GM12878 (cell line): ENCODE measurements around the gene ALAS1. TPM values are rescaled to one million over a fixed set of nuclear protein-coding genes. Genes with fewer than 3 reads are reported as not detected.

Experiments
- ATAC-seq: fragments of 200-7000 bp; cut with Tn5 transposase; 3 replicates; pipeline ENCODE4 v1.9.1; 2020; ENCODE audit warnings: mild to moderate bottlenecking, moderate library complexity
- BruUV-seq: library from RNA; stranded (reverse); fragments of 400-500 nt; replicated peaks from 2 replicates; lab custom pipeline; 2021; lab: Mats Ljungman, UMichigan
- CTCF ChIA-PET: fragments of 300-600 bp; sonication (Branson Sonifier 250); formaldehyde crosslinking; extraction: SDS; loops from one replicate; lab custom pipeline; 2021; ENCODE audit warnings: inconsistent platforms; lab: Yijun Ruan, JAX
- POLR2A ChIA-PET: fragments of 350-600 bp; formaldehyde crosslinking; extraction: SDS; loops from one replicate; lab custom pipeline; 2021; ENCODE audit warnings: inconsistent platforms; lab: Charles Lee
- RAD21 ChIA-PET: fragments of 300-600 bp; sonication (Branson Sonifier 250); formaldehyde crosslinking; loops from one replicate; lab custom pipeline; 2023; ENCODE audit warnings: antibody characterized with exemption; ENCODE audit not compliant: unreplicated experiment; lab: Charles Lee
- SMC1A ChIA-PET: fragments of 300-600 bp; sonication (Branson Sonifier 250); formaldehyde crosslinking; loops from one replicate; lab custom pipeline; 2023; ENCODE audit not compliant: unreplicated experiment, uncharacterized antibody; lab: Charles Lee
- DNase-seq: peaks from one replicate; pipeline ENCODE4 v3.0.0-alpha.2; 2011; ENCODE audit warnings: low read depth, low spot score
- FAIRE-seq: peaks from 3 replicates; lab custom pipeline; 2011; peaks lifted over from hg19 to GRCh38; lab: Jason Lieb, UNC
- H2AFZ ChIP-seq: 2 replicates; pipeline ENCODE4 v1.6.0; 2011; ENCODE audit warnings: low read depth, low read length, control low read depth; ENCODE audit not compliant: control insufficient read depth
- H3K27ac ChIP-seq: 2 replicates; pipeline ENCODE4 v1.5.1; 2011; ENCODE audit warnings: control low read depth; ENCODE audit not compliant: control insufficient read depth, insufficient read depth
- H3K27me3 ChIP-seq, 2 experiments: replicated peaks in 1 of 2; 2 replicates each; pipeline versions ENCODE4 v1.6.0 to v1.6.1; 2011; ENCODE audit warnings: low read length in 1 of 2; ENCODE audit not compliant: control insufficient read depth in 2 of 2, insufficient read depth in 2 of 2
- H3K36me3 ChIP-seq, 2 experiments: 2 replicates each; pipeline ENCODE4 v1.5.1; 2011; ENCODE audit warnings: low read length in 1 of 2; ENCODE audit not compliant: control insufficient read depth in 2 of 2, insufficient read depth in 2 of 2
- H3K4me1 ChIP-seq: 2 replicates; pipeline ENCODE4 v1.6.1; 2011; ENCODE audit warnings: mild to moderate bottlenecking, low read length, moderate library complexity, mixed read lengths; ENCODE audit not compliant: control insufficient read depth, insufficient read depth
- H3K4me2 ChIP-seq: 2 replicates; pipeline ENCODE4 v1.6.0; 2011; ENCODE audit warnings: control low read depth; ENCODE audit not compliant: control insufficient read depth, insufficient read depth
- H3K4me3 ChIP-seq: fragments of 200-600 bp; sonication (generic); 2 replicates; pipeline ENCODE4 v1.5.1; 2016
- H3K79me2 ChIP-seq: 2 replicates; pipeline ENCODE4 v1.6.0; 2011; ENCODE audit warnings: low read length; ENCODE audit not compliant: control insufficient read depth, insufficient read depth
- H3K9ac ChIP-seq: 2 replicates; pipeline ENCODE4 v1.8.0; 2011; ENCODE audit warnings: low read length, control low read depth, mixed read lengths; ENCODE audit not compliant: control insufficient read depth, insufficient read depth
- H3K9me3 ChIP-seq: replicated peaks from 3 replicates; pipeline ENCODE4 v1.5.1; 2011; ENCODE audit warnings: mild to moderate bottlenecking, low read length; ENCODE audit not compliant: control insufficient read depth, insufficient read depth
- H4K20me1 ChIP-seq: 2 replicates; pipeline ENCODE4 v1.6.0; 2011; ENCODE audit not compliant: control insufficient read depth, insufficient read depth
- CBX3 ChIP-seq: fragments of 200-600 bp; sonication (generic); IDR thresholded peaks from 2 replicates; pipeline ENCODE4 v1.6.1; 2016; ENCODE audit warnings: low read depth, borderline replicate concordance
- NKRF ChIP-seq: fragments of 450-650 bp; conservative IDR thresholded peaks from 2 replicates; pipeline ENCODE4 v1.6.1; 2017; ENCODE audit warnings: mild to moderate bottlenecking, moderate library complexity
- PML ChIP-seq: IDR thresholded peaks from 2 replicates; pipeline ENCODE4 v1.6.1; 2012; ENCODE audit warnings: low read length, inconsistent platforms
- TBL1XR1 ChIP-seq: IDR thresholded peaks from 2 replicates; pipeline ENCODE4 v1.6.1; 2012; ENCODE audit warnings: low read depth, low read length, improper control_type of control experiment
- TCF3 ChIP-seq: IDR thresholded peaks from 2 replicates; pipeline ENCODE4 v1.6.1; 2012; ENCODE audit warnings: low read depth, mild to moderate bottlenecking, low read length, borderline replicate concordance; ENCODE audit not compliant: insufficient read depth
- TCF7 ChIP-seq: IDR thresholded peaks from 2 replicates; pipeline ENCODE4 v1.6.1; 2014; ENCODE audit warnings: antibody characterized with exemption, borderline replicate concordance
- WGBS: methylation state at CpG from one replicate; pipeline ENCODE4 v1.1.6; 2016; ENCODE audit warnings: low lambda C conversion rate; ENCODE audit not compliant: insufficient replicate concordance, insufficient coverage; ENCODE audit errors: missing lambda C conversion rate; 5-methylcytosine and 5-hydroxymethylcytosine counted together
- in situ Hi-C: fragments of 300-500 bp; cut with MboI; formaldehyde crosslinking; loops from 9 replicates; pipeline ENCODE4 v1.14.3; 2018; ENCODE audit warnings: mixed read lengths
- intact Hi-C: fragments of 100-400 bp; cut with micrococcal nuclease; formaldehyde crosslinking; loops from one replicate; pipeline ENCODE4 v1.14.2; 2022; ENCODE audit not compliant: unreplicated experiment
- polyA plus RNA-seq, 11 experiments: library from polyadenylated mRNA; depleted of rRNA in 4 of 11; unstranded in 6 of 11; stranded (reverse) in 5 of 11; fragments of >200 nt; fragmentation: Nextera tagmentation in 4 of 11; fragmentation: Illumina TruSeq in 1 of 11; extraction: Ambion mirVana in 4 of 11; extraction: Trizol in 1 of 11; gene quantifications; 1 replicate in 1 of 11; 2 replicates in 10 of 11; pipeline versions ENCODE4 v1.2.1 to v1.2.3, GENCODE V29; 2011 to 2016; ENCODE audit warnings: inconsistent platforms in 2 of 11, missing spikeins in 2 of 11, low read depth in 1 of 11
- total RNA-seq, 4 experiments: library from RNA; depleted of rRNA in 3 of 4; stranded (reverse); fragments of >200 nt in 3 of 4; fragmentation: Illumina TruSeq in 1 of 4; extraction: Trizol in 1 of 4; gene quantifications; 2 replicates each; pipeline versions ENCODE4 v1.2.1 to v1.2.3, GENCODE V29; 2013 to 2021

The ALAS1 gene
- total and polyA plus RNA-seq, 10 of the 15 experiments (the other 5 are each of a cell fraction or from before 2014, with no cell fraction given): 69.9 to 115 (median 94.1) TPM

GRCh38 chr3:52159503-52159902 is 38.5 kb upstream of the ALAS1 start:
- Histone ChIP-seq H3K9ac (no peak overlapping the region), H3K79me2 (no peaks in the 10 kb centered on the region), H3K4me3 (no peak overlapping the region), H3K36me3 (no peaks in the 10 kb centered on the region), H3K27me3 (no peaks in the 10 kb centered on the region; a peak in 1 of 4 replicates), H3K4me1 (no peaks in the 10 kb centered on the region), H4K20me1 (no peaks in the 10 kb centered on the region), H3K4me2 (no peak overlapping the region), H3K9me3 (no peaks in the 10 kb centered on the region), H2AFZ (no peak overlapping the region), H3K27ac (no peak overlapping the region)
- intact Hi-C loops (no loop called here), in situ Hi-C loops (no loop called here)
- DNase-seq (no peak), ATAC-seq (no peak), FAIRE-seq (no peak)
- TF ChIP-seq CBX3 (no peak), TCF3 (no peak), PML (no peak), TBL1XR1 (no peak), NKRF (no peak), TCF7 (no peak)
- BruUV-seq: no TSS peak
- 0% methylated on average over 1 of the region's 1 CpG for WGBS
- ChIA-PET RAD21 (no interaction called here), CTCF (no interaction called here), POLR2A (interaction anchor here (0.7 kb wide), 1 partner anchor 125 kb away, joined by 4 read pairs; no protein-coding TSS in a partner anchor), SMC1A (interaction anchor here (1.3 kb wide), 1 partner anchor 9 kb away, joined by 4 read pairs; no protein-coding TSS in a partner anchor)
